HepG2 (cell line): ENCODE data around the gene TMEM233. TPM values are rescaled to one million over a fixed set of nuclear protein-coding genes. Genes with fewer than 3 reads are reported as not detected.

Source experiments
- ATAC-seq: fragments of 200-7000 bp; cut with Tn5 transposase; 3 replicates; pipeline ENCODE4 v1.9.1; 2020; ENCODE audit warnings: mild to moderate bottlenecking, moderate library complexity
- BruUV-seq: library from RNA; stranded (reverse); fragments of 400-500 nt; replicated peaks from 2 replicates; lab custom pipeline; 2021; lab: Mats Ljungman, UMichigan
- CTCF ChIA-PET: fragments of 300-600 bp; formaldehyde crosslinking; extraction: SDS; loops from one replicate; lab custom pipeline; 2021; ENCODE audit warnings: low total read pairs, inconsistent platforms, low intra/inter-chr PET ratio; lab: Yijun Ruan, JAX
- POLR2A ChIA-PET: fragments of 350-600 bp; sonication (Branson Sonifier 250); formaldehyde crosslinking; loops from one replicate; lab custom pipeline; 2020; ENCODE audit warnings: antibody characterized with exemption, inconsistent platforms; lab: Yijun Ruan, JAX
- DNase-seq: peaks from one replicate; pipeline ENCODE4 v3.0.0-alpha.2; 2015; ENCODE audit warnings: low spot score
- FAIRE-seq: peaks from 3 replicates; lab custom pipeline; 2011; peaks lifted over from hg19 to GRCh38; lab: Jason Lieb, UNC
- H2AFZ ChIP-seq: one replicate; pipeline ENCODE4 v1.6.1; 2011; ENCODE audit warnings: low read length, inconsistent platforms
- H3K27ac ChIP-seq: fragments of 300-600 bp; 3 replicates; pipeline ENCODE4 v1.8.0; 2011; ENCODE audit warnings: mixed run types, mild to moderate bottlenecking, mixed read lengths, low read length, inconsistent platforms; ENCODE audit not compliant: insufficient read depth; ENCODE audit errors: extremely low read length
- H3K27me3 ChIP-seq, 2 experiments: fragments of 200-600 bp in 1 of 2; 2 replicates in 1 of 2; 3 replicates in 1 of 2; pipeline versions ENCODE4 v1.6.0 to v1.8.0; 2011; ENCODE audit warnings: low read length in 2 of 2, mild to moderate bottlenecking in 2 of 2, moderate library complexity in 2 of 2, inconsistent platforms in 1 of 2; ENCODE audit not compliant: insufficient read depth in 2 of 2, control insufficient read depth in 1 of 2
- H3K36me3 ChIP-seq, 2 experiments: fragments of 200-600 bp in 1 of 2; replicated peaks in 1 of 2; 2 replicates in 1 of 2; 3 replicates in 1 of 2; pipeline versions ENCODE4 v1.5.1 to v1.8.0; 2011; ENCODE audit warnings: low read length in 2 of 2, inconsistent platforms in 1 of 2; ENCODE audit not compliant: insufficient read depth in 2 of 2, control insufficient read depth in 1 of 2
- H3K4me1 ChIP-seq: 2 replicates; pipeline ENCODE4 v1.5.1; 2012; ENCODE audit warnings: low read length, inconsistent platforms; ENCODE audit not compliant: insufficient read depth
- H3K4me2 ChIP-seq: 2 replicates; pipeline ENCODE4 v1.6.0; 2011; ENCODE audit warnings: low read depth, low read length, inconsistent platforms
- H3K4me3 ChIP-seq, 3 experiments: fragments of 200-600 bp in 1 of 3; sonication (generic), shearing (Covaris generic) in 1 of 3; replicated peaks in 1 of 3; 2 replicates each; pipeline ENCODE4 v1.5.1; 2011 to 2016; ENCODE audit warnings: low read length in 3 of 3, inconsistent platforms in 2 of 3, low read depth in 2 of 3, mild to moderate bottlenecking in 2 of 3, control low read depth in 1 of 3, mixed read lengths in 1 of 3; ENCODE audit not compliant: insufficient read depth in 1 of 3
- H3K79me2 ChIP-seq: one replicate; pipeline ENCODE4 v1.6.1; 2011; ENCODE audit warnings: low read length, inconsistent platforms; ENCODE audit not compliant: insufficient read depth
- H3K9ac ChIP-seq: 2 replicates; pipeline ENCODE4 v1.6.0; 2011; ENCODE audit warnings: mild to moderate bottlenecking, low read depth, low read length, inconsistent platforms; ENCODE audit not compliant: insufficient read depth
- H3K9me3 ChIP-seq: 2 replicates; pipeline ENCODE4 v1.5.1; 2012; ENCODE audit warnings: mild to moderate bottlenecking, low read length
- H4K20me1 ChIP-seq: 2 replicates; pipeline ENCODE4 v1.6.0; 2011; ENCODE audit warnings: inconsistent platforms, mild to moderate bottlenecking, low read length, moderate library complexity; ENCODE audit not compliant: insufficient read depth
- DNMT3B ChIP-seq: conservative IDR thresholded peaks from 2 replicates; pipeline ENCODE4 v1.6.1; 2016; ENCODE audit warnings: missing biosample characterization, control low read depth
- ELF1 ChIP-seq: sonication (generic); formaldehyde crosslinking; IDR thresholded peaks from 2 replicates; pipeline ENCODE4 v1.4.0; 2020; ENCODE audit warnings: missing genetic modification reagents
- ISL2 ChIP-seq: sonication (generic); formaldehyde crosslinking; IDR thresholded peaks from 2 replicates; pipeline ENCODE4 v1.5.0; 2020; ENCODE audit warnings: missing genetic modification reagents
- KLF6 ChIP-seq: IDR thresholded peaks from 2 replicates; pipeline ENCODE4 v1.8.0; 2016; ENCODE audit warnings: missing biosample characterization, missing genetic modification reagents
- MYC ChIP-seq: sonication (generic); formaldehyde crosslinking; IDR thresholded peaks from 2 replicates; pipeline ENCODE4 v1.9.0; 2021; ENCODE audit warnings: missing genetic modification reagents, borderline replicate concordance
- NCOA5 ChIP-seq: sonication (generic); formaldehyde crosslinking; IDR thresholded peaks from 2 replicates; pipeline ENCODE4 v1.4.0; 2020; ENCODE audit warnings: missing genetic modification reagents
- RAD51 ChIP-seq: fragments of 450-650 bp; IDR thresholded peaks from 2 replicates; pipeline ENCODE4 v1.6.1; 2016; ENCODE audit warnings: borderline replicate concordance
- SOX13 ChIP-seq, 3 experiments: fragments of 450-650 bp in 1 of 3; sonication (generic) in 1 of 3; formaldehyde crosslinking in 1 of 3; IDR thresholded peaks in 2 of 3; conservative IDR thresholded peaks in 1 of 3; 2 replicates each; pipeline versions ENCODE4 v1.5.0 to v1.6.1; 2016 to 2020; ENCODE audit warnings: antibody characterized with exemption in 1 of 3, mild to moderate bottlenecking in 1 of 3, missing compliant biosample characterization in 1 of 3, missing genetic modification reagents in 1 of 3, moderate library complexity in 1 of 3
- SRF ChIP-seq: IDR thresholded peaks from 2 replicates; pipeline ENCODE4 v1.6.1; 2011; ENCODE audit warnings: mild to moderate bottlenecking, low read depth, low read length, moderate library complexity
- TBL1XR1 ChIP-seq: fragments of 150-350 bp; IDR thresholded peaks from 2 replicates; pipeline ENCODE4 v1.6.1; 2014; ENCODE audit warnings: borderline replicate concordance, low read length; ENCODE audit not compliant: partially characterized antibody
- ZHX1 ChIP-seq: sonication (generic); formaldehyde crosslinking; IDR thresholded peaks from 2 replicates; pipeline ENCODE4 v1.8.1; 2022; ENCODE audit warnings: low read depth, mild to moderate bottlenecking, missing genetic modification reagents
- ZNF335 ChIP-seq: sonication (generic); formaldehyde crosslinking; IDR thresholded peaks from 2 replicates; pipeline ENCODE4 v1.4.0; 2020; ENCODE audit warnings: missing genetic modification reagents
- ZNF557 ChIP-seq: sonication (generic); formaldehyde crosslinking; IDR thresholded peaks from 2 replicates; pipeline ENCODE4 v1.4.0; 2020; ENCODE audit warnings: missing genetic modification reagents
- ZNF720 ChIP-seq: sonication (generic); formaldehyde crosslinking; IDR thresholded peaks from 2 replicates; pipeline ENCODE4 v1.4.0; 2020; ENCODE audit warnings: missing genetic modification reagents
- ZNF737 ChIP-seq: sonication (generic); formaldehyde crosslinking; IDR thresholded peaks from 2 replicates; pipeline ENCODE4 v1.5.0; 2020; ENCODE audit warnings: missing genetic modification reagents, mild to moderate bottlenecking, borderline replicate concordance
- ZNF740 ChIP-seq: sonication (generic); formaldehyde crosslinking; IDR thresholded peaks from 2 replicates; pipeline ENCODE4 v1.4.0; 2020; ENCODE audit warnings: missing genetic modification reagents
- ZNF800 ChIP-seq: sonication (generic); formaldehyde crosslinking; IDR thresholded peaks from 2 replicates; pipeline ENCODE4 v1.4.0; 2020; ENCODE audit warnings: missing genetic modification reagents
- ZSCAN31 ChIP-seq: sonication (generic); formaldehyde crosslinking; IDR thresholded peaks from 2 replicates; pipeline ENCODE4 v1.5.0; 2020; ENCODE audit warnings: low read depth, mild to moderate bottlenecking, missing genetic modification reagents
- whole genome bisulfite sequencing: methylation state at CpG from one replicate; pipeline ENCODE4 v1.1.6; 2017; ENCODE audit warnings: low lambda C conversion rate; 5-methylcytosine and 5-hydroxymethylcytosine counted together
- in situ Hi-C: cut with HindIII; loops from 2 replicates; pipeline ENCODE4 v1.10.0; 2017; ENCODE audit warnings: low pct_unique_long_range_greater_than_20kb; ENCODE audit not compliant: extremely low pct_ligation_motif_present
- intact Hi-C: fragments of 100-400 bp; cut with micrococcal nuclease; formaldehyde crosslinking; loops from one replicate; pipeline ENCODE4 v1.10.0; 2022; ENCODE audit not compliant: unreplicated experiment
- polyA plus RNA-seq, 8 experiments: library from polyadenylated mRNA; depleted of rRNA in 3 of 8; stranded (reverse) in 7 of 8; unstranded in 1 of 8; fragments of >200 nt; fragmentation: Illumina TruSeq in 4 of 8; extraction: Trizol in 4 of 8; gene quantifications; 2 replicates each; pipeline versions ENCODE4 v1.2.1 to v1.2.3, GENCODE V29; 2011 to 2016; ENCODE audit warnings: low read depth in 4 of 8, missing spikeins in 1 of 8, mixed read lengths in 1 of 8; ENCODE audit not compliant: insufficient read depth in 1 of 8
- total RNA-seq, 5 experiments: library from RNA; depleted of rRNA; stranded (reverse); fragments of >200 nt; fragmentation: Illumina TruSeq; extraction: Trizol; gene quantifications; 2 replicates each; pipeline ENCODE4 v1.2.3, GENCODE V29; 2016; ENCODE audit warnings: low read depth in 1 of 5

TMEM233 gene
- total and polyA plus RNA-seq, 2 of the 13 experiments (the other 11 are each of a cell fraction or from before 2014, with no cell fraction given), result 0.03 TPM; not detected in 1

GRCh38 chr12:119660076-119660475 lies 66.5 kb downstream of the TMEM233 start (continued):
- TF ChIP-seq ZNF800 (CRISPR knock-in tag) (no peak), ZNF335 (CRISPR knock-in tag) (no peak)

- Histone ChIP-seq H4K20me1 (no peaks in the 10 kb centered on the region), H3K79me2 (no peaks in the 10 kb centered on the region), H3K27me3 (no peaks in the 10 kb centered on the region), H3K9ac (no peak overlapping the region), H3K4me3 (no peak overlapping the region), H3K4me2 (no peak overlapping the region), H3K9me3 (no peaks in the 10 kb centered on the region), H3K4me1 (peaks cover 17% of the 10 kb centered on the region), H3K27ac (no peak overlapping the region), H3K36me3 (no peaks in the 10 kb centered on the region), H2AFZ (no peak overlapping the region)
- in situ Hi-C loops, result no loop called here
- 39% methylated on average over 4 of the region's 4 CpGs for WGBS
- POLR2A ChIA-PET, result no interaction called here
- ATAC-seq (no peak), FAIRE-seq (no peak), DNase-seq (no peak)
- CTCF ChIA-PET, result no interaction called here
- no TSS peak for BruUV-seq
- intact Hi-C loops, result no loop called here
- TF ChIP-seq SOX13 (IDR thresholded peaks at IDR 0.05) (no peak), SOX13 (CRISPR knock-in tag; conservative IDR thresholded peaks at IDR 0.05 in 1 of 2, IDR thresholded peaks at IDR 0.05 in 1 of 2) (no peak), NCOA5 (CRISPR knock-in tag) (no peak), ISL2 (CRISPR knock-in tag) (no peak), TBL1XR1 (no peak), ELF1 (CRISPR knock-in tag) (no peak), ZHX1 (CRISPR knock-in tag) (no peak), ZNF720 (no peak), KLF6 (no peak), ZNF740 (CRISPR knock-in tag) (no peak), DNMT3B (CRISPR knock-in tag) (no peak), SRF (no peak), ZNF557 (CRISPR knock-in tag) (no peak), MYC (CRISPR knock-in tag) (no peak), ZNF737 (CRISPR knock-in tag) (no peak), RAD51 (no peak), ZSCAN31 (CRISPR knock-in tag) (no peak)
Measured at GRCh38 chr12:119661882-119662281, 68.3 kb downstream of the TMEM233 start.
